WTC11 (cell line): Measurements from ENCODE around the gene IL1RAPL2.

Experiments
- CTCF ChIP-seq: fragments of 200-600 bp; IDR thresholded peaks from 2 replicates; pipeline ENCODE4 v1.8.0; 2022; ENCODE audit warnings: antibody characterized with exemption
- TF ChIP-seq, protein P1 (sequence below): fragments of 250-450 bp; sonication (Bioruptor Pico); IDR thresholded peaks from 2 replicates; pipeline ENCODE4 v2.1.2; 2022; ENCODE audit warnings: mild to moderate bottlenecking, moderate library complexity
- TF ChIP-seq, protein P2 (sequence below): sonication (generic); formaldehyde crosslinking; IDR thresholded peaks from 2 replicates; pipeline ENCODE4 v1.8.1; 2022; ENCODE audit warnings: low read depth, mild to moderate bottlenecking, moderate library complexity, missing genetic modification reagents, borderline replicate concordance
- TF ChIP-seq, protein P3 (sequence below): sonication (generic); formaldehyde crosslinking; IDR thresholded peaks from 2 replicates; pipeline ENCODE4 v1.8.1; 2023; ENCODE audit warnings: mild to moderate bottlenecking, missing genetic modification reagents

- TF ChIP-seq, protein P1, sequence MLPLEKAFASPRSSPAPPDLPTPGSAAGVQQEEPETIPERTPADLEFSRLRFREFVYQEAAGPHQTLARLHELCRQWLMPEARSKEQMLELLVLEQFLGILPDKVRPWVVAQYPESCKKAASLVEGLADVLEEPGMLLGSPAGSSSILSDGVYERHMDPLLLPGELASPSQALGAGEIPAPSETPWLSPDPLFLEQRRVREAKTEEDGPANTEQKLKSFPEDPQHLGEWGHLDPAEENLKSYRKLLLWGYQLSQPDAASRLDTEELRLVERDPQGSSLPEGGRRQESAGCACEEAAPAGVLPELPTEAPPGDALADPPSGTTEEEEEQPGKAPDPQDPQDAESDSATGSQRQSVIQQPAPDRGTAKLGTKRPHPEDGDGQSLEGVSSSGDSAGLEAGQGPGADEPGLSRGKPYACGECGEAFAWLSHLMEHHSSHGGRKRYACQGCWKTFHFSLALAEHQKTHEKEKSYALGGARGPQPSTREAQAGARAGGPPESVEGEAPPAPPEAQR = no peak
- TF ChIP-seq, protein P2, sequence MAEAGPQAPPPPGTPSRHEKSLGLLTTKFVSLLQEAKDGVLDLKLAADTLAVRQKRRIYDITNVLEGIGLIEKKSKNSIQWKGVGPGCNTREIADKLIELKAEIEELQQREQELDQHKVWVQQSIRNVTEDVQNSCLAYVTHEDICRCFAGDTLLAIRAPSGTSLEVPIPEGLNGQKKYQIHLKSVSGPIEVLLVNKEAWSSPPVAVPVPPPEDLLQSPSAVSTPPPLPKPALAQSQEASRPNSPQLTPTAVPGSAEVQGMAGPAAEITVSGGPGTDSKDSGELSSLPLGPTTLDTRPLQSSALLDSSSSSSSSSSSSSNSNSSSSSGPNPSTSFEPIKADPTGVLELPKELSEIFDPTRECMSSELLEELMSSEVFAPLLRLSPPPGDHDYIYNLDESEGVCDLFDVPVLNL (CRISPR knock-in tag) = no peak
- TF ChIP-seq, protein P3, sequence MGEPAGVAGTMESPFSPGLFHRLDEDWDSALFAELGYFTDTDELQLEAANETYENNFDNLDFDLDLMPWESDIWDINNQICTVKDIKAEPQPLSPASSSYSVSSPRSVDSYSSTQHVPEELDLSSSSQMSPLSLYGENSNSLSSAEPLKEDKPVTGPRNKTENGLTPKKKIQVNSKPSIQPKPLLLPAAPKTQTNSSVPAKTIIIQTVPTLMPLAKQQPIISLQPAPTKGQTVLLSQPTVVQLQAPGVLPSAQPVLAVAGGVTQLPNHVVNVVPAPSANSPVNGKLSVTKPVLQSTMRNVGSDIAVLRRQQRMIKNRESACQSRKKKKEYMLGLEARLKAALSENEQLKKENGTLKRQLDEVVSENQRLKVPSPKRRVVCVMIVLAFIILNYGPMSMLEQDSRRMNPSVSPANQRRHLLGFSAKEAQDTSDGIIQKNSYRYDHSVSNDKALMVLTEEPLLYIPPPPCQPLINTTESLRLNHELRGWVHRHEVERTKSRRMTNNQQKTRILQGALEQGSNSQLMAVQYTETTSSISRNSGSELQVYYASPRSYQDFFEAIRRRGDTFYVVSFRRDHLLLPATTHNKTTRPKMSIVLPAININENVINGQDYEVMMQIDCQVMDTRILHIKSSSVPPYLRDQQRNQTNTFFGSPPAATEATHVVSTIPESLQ (CRISPR knock-in tag) = no peak
- no peak for TF ChIP-seq CTCF
Observed at GRCh38 chrX:105745863-105746262, 1179.9 kb downstream of the IL1RAPL2 start.
